ENCODE data around the gene TOR1AIP1.

- TF ChIP-seq POLR2A (IDR thresholded peaks at IDR 0.05; ENCODE audit: low read depth, low read length): no peak
- no peak for TF ChIP-seq POLR2AphosphoS5 (IDR thresholded peaks at IDR 0.05; ENCODE audit: low read depth, low read length)
- TF ChIP-seq TAF1 (IDR thresholded peaks at IDR 0.05; ENCODE audit: borderline replicate concordance, low read depth, low read length): no peak
Measured at GRCh38 chr1:179921981-179922872, 40.1 kb downstream of the TOR1AIP1 start.
